Measurements from ENCODE around the gene NXPH1. TPM values are rescaled to one million over a fixed set of nuclear protein-coding genes. Genes with fewer than 3 reads are reported as not detected.
A peak's percentile ranks its signal among the peaks of the same experiment; 100 is the strongest.

The NXPH1 gene
- polyA plus RNA-seq, 1 donor: 0.06 TPM

DNA sequence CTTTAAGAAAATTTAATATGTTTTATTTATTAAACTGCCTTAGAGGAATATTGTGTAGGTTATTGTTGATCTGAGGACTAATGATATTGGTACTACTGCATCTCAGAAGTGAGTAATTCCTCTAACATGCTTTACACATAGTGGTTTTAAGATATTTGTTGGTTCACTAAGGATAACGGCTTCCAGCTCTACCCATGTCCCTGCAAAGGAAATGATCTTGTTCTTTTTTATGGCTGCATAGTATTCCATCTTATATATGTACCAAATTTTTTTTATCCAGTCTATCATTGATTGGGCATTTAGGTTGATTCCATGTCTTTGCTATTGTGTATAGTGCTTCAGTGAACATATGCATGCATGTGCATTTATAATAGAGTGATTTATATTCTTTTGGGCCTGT is 20.1 kb downstream of the NXPH1 start:
- H3K36me3 ChIP-seq (ENCODE audit: control insufficient read depth, insufficient read depth, low read length): no peaks in the 10 kb centered on the region
- no peaks in the 10 kb centered on the region for H3K27me3 ChIP-seq (ENCODE audit: control insufficient read depth, insufficient read depth, low read length)
- H3K9me3 ChIP-seq (ENCODE audit: control insufficient read depth, low read depth, low read length): no peaks in the 10 kb centered on the region
- H3K27ac ChIP-seq (ENCODE audit: low read length): no peak overlapping the region
- WGBS (ENCODE audit: insufficient coverage, low lambda C conversion rate): no CpG with 5 or more reads among the region's 1 CpG
- H3K4me1 ChIP-seq (ENCODE audit: control insufficient read depth, insufficient read depth, low read length): no peaks in the 10 kb centered on the region
- no peak overlapping the region for H3K4me3 ChIP-seq (ENCODE audit: low read length)
- DNase-seq: no peak

DNA sequence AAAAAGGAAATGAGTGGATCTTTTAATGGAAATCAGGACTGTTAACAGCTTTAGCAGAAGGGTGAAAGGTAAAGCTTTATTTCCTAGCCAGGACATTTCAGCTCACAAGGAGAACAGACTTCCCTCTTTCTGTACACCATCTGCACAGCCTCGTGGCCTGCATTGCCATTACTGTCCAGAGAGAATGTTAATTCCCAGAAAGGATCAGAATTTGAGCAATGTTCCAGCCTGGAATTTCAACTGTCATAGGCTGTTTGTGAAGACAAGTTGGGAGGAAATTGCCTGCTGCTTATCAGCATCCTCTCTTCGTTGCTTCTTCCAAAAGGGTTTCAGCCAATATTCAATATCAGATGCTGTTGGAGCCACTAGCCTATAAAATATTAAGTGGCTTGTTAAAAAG is 22.0 kb downstream of the NXPH1 start:
- H3K27me3 ChIP-seq (ENCODE audit: control insufficient read depth, insufficient read depth, low read length): no peaks in the 10 kb centered on the region
- H3K36me3 ChIP-seq (ENCODE audit: control insufficient read depth, insufficient read depth, low read length): no peaks in the 10 kb centered on the region
- H3K4me1 ChIP-seq (ENCODE audit: control insufficient read depth, insufficient read depth, low read length): no peaks in the 10 kb centered on the region
- no peaks in the 10 kb centered on the region for H3K9me3 ChIP-seq (ENCODE audit: control insufficient read depth, low read depth, low read length)
- no peak overlapping the region for H3K4me3 ChIP-seq (ENCODE audit: low read length)
- WGBS (ENCODE audit: insufficient coverage, low lambda C conversion rate): no CpG with 5 or more reads among the region's 2 CpGs
- no peak for DNase-seq
- no peak overlapping the region for H3K27ac ChIP-seq (ENCODE audit: low read length)

DNA sequence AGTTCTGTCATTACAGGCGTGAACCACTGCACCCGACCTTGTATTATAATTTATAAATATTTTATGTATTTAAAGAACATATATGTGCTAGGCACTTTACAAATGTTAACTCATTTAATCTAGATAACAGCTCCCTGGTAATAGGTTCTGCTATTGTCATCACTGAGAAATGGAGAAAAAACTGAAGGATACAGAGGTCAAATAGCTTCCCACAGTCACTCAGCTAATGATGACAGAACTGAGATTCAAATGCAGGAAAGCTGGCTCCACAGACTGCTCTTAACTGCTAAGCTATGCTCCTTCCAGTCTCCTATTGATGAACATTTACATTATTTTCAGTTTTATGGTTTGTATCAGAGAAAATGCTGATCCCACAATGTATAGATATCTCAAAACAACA is 28.9 kb downstream of the NXPH1 start:
- Histone ChIP-seq H3K9me3 (ENCODE audit: control insufficient read depth, low read depth, low read length) (no peaks in the 10 kb centered on the region), H3K4me3 (ENCODE audit: low read length) (no peak overlapping the region), H3K4me1 (ENCODE audit: control insufficient read depth, insufficient read depth, low read length) (no peaks in the 10 kb centered on the region), H3K27me3 (ENCODE audit: control insufficient read depth, insufficient read depth, low read length) (no peaks in the 10 kb centered on the region), H3K27ac (ENCODE audit: low read length) (no peak overlapping the region), H3K36me3 (ENCODE audit: control insufficient read depth, insufficient read depth, low read length) (no peaks in the 10 kb centered on the region)
- DNase-seq: no peak
- no CpG with 5 or more reads among the region's 2 CpGs for WGBS (ENCODE audit: insufficient coverage, low lambda C conversion rate)

DNA sequence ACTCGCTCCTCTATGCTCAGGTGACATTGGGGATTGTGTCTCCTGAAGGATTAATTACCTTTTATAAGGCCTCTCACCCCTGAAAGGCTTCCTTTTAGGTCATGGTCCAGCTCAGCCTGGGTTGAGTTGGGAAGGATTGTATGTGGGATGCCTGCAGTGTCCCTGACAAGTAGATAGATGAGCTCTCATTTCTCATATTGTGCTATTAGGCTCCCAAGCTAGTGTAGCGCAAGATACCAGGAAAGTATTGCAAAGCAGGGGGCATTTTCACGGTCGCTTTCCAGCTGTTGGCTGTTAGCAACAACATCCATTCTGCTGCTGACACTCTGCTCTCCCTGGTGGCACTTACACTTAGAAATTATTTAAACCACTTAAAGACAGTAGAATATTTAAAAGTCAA is 31.9 kb downstream of the NXPH1 start:
- H3K9me3 ChIP-seq (ENCODE audit: control insufficient read depth, low read depth, low read length): no peaks in the 10 kb centered on the region
- H3K4me1 ChIP-seq (ENCODE audit: control insufficient read depth, insufficient read depth, low read length): no peaks in the 10 kb centered on the region
- H3K4me3 ChIP-seq (ENCODE audit: low read length): no peak overlapping the region
- 96% methylated on average over 4 of the region's 4 CpGs for WGBS (ENCODE audit: insufficient coverage, low lambda C conversion rate)
- DNase-seq: no peak
- H3K27me3 ChIP-seq (ENCODE audit: control insufficient read depth, insufficient read depth, low read length): no peaks in the 10 kb centered on the region
- H3K36me3 ChIP-seq (ENCODE audit: control insufficient read depth, insufficient read depth, low read length): no peaks in the 10 kb centered on the region
- H3K27ac ChIP-seq (ENCODE audit: low read length): no peak overlapping the region

DNA sequence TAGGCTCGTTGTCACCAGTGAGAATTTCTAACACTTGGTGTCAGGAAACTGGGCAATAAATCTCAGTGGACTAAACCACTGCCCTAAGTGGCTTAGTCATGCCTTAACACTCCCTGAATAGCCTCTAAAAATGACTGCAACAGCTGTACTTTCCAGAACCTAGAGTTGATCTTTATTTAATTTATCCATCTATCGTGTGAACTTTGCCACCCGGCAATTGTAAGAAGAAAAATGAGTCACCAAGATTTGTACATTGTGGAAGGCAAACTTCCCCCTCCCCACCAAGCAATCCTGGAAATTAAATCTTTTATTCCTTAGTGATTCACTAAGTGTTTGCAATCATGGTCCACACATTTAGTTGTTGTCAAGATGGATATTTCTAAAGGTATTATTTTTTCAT is 47.1 kb downstream of the NXPH1 start:
- Histone ChIP-seq H3K4me3 (ENCODE audit: low read length) (no peak overlapping the region), H3K4me1 (ENCODE audit: control insufficient read depth, insufficient read depth, low read length) (no peaks in the 10 kb centered on the region), H3K36me3 (ENCODE audit: control insufficient read depth, insufficient read depth, low read length) (no peaks in the 10 kb centered on the region), H3K27ac (ENCODE audit: low read length) (no peak overlapping the region), H3K27me3 (ENCODE audit: control insufficient read depth, insufficient read depth, low read length) (no peaks in the 10 kb centered on the region), H3K9me3 (ENCODE audit: control insufficient read depth, low read depth, low read length) (no peaks in the 10 kb centered on the region)
- no peak for DNase-seq
- WGBS (ENCODE audit: insufficient coverage, low lambda C conversion rate): no CpG with 5 or more reads among the region's 3 CpGs

DNA sequence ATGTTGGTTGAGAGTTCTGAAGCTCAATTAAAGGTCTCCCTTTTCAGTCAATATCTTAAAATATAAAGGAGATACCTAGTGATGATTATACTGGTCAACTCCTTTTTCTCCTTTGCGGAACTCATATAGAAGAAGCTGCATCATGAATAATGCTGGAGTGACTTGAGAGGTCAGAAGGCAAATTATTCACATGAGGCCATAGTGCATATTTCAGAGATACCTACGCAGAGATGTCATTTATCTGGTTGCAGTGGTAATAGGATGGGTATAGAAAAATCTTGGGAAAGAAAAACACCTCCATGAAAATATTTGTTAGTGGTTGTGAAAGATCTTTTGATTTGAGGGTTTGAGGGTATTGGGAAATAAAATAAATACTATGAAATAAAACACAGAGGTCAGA is 47.7 kb downstream of the NXPH1 start:
- H3K36me3 ChIP-seq (ENCODE audit: control insufficient read depth, insufficient read depth, low read length): no peaks in the 10 kb centered on the region
- H3K4me3 ChIP-seq (ENCODE audit: low read length): no peak overlapping the region
- H3K4me1 ChIP-seq (ENCODE audit: control insufficient read depth, insufficient read depth, low read length): no peaks in the 10 kb centered on the region
- no peak overlapping the region for H3K27ac ChIP-seq (ENCODE audit: low read length)
- H3K9me3 ChIP-seq (ENCODE audit: control insufficient read depth, low read depth, low read length): no peaks in the 10 kb centered on the region
- H3K27me3 ChIP-seq (ENCODE audit: control insufficient read depth, insufficient read depth, low read length): no peaks in the 10 kb centered on the region
- DNase-seq: no peak
- WGBS (ENCODE audit: insufficient coverage, low lambda C conversion rate): 80% methylated on average over 1 of the region's 2 CpGs

DNA sequence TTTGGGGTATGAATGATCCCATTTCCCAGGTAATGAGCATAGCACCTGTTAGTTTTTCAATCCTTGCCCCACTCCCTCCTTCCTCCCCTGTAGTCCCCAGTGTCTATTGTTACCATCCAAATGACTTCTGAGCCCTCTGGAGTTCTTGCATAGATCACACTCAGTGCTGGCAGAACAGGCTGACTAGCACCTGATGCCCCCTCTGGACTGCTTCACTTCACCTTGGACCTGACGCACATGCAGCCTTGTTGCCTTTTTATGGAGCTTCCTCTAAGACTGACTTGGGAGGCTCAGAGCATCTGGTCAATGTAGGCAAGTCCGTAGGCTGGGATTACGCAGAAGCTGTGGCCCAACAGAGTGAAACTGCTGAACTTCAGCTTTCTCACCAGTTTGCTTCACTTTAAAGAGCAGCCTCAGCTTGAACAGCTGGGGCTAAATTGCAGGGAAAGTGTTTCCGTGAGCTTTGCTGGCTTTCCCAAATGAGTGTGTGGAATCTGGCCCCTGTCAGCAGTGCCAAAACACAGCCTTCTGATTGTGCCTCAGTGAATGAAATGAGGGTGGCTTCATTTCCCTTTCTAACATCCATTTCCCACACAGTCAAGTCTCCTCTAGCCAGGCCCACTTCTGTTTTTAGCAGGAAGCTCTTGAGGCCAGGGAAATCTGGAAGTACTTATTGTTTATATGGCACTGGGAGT is 48.5 kb downstream of the NXPH1 start:
- no peaks in the 10 kb centered on the region for H3K9me3 ChIP-seq (ENCODE audit: control insufficient read depth, low read depth, low read length)

DNA sequence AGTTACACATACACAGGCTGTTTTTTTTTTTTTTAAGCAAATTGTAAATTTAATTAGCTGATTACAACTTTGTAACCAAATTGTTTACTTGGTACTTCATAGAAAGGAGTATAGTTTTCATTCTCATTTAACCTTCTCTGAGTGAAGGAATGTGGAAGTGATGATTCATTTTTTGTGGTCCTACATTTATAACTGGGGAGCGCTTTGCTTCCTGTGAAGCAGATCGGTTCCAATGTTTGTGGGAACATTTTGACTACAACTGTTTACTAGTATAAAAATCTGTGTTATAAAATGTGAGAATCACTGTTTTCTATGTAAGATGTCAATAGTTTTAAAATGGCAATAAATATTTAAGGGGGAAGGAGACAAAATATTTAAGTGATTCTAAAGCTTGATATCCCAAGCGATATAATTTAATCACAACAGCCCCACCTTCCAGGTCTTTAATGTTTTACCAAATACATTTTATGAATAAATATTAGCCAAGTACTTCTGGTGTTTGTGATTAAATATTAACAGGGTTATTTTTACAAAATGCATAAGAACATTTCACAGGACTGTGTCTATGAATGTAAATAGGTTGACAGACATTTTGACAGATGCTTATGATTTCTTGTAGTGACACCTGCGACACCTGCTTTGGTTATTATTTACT is 57.1 kb downstream of the NXPH1 start:
- Histone ChIP-seq H3K4me3 (ENCODE audit: low read length) (no peak overlapping the region), H3K9me3 (ENCODE audit: control insufficient read depth, low read depth, low read length) (no peaks in the 10 kb centered on the region), H3K4me1 (ENCODE audit: control insufficient read depth, insufficient read depth, low read length) (no peaks in the 10 kb centered on the region), H3K36me3 (ENCODE audit: control insufficient read depth, insufficient read depth, low read length) (no peaks in the 10 kb centered on the region), H3K27me3 (ENCODE audit: control insufficient read depth, insufficient read depth, low read length) (no peaks in the 10 kb centered on the region), H3K27ac (ENCODE audit: low read length) (no peak overlapping the region)
- 80% methylated on average over 1 of the region's 4 CpGs for WGBS (ENCODE audit: insufficient coverage, low lambda C conversion rate)
- no peak for DNase-seq

More for the DNA sequence above, 48.5 kb downstream of the NXPH1 start:
- Histone ChIP-seq H3K27me3 (ENCODE audit: control insufficient read depth, insufficient read depth, low read length) (no peaks in the 10 kb centered on the region), H3K4me3 (ENCODE audit: low read length) (no peak overlapping the region), H3K27ac (ENCODE audit: low read length) (no peak overlapping the region), H3K36me3 (ENCODE audit: control insufficient read depth, insufficient read depth, low read length) (no peaks in the 10 kb centered on the region), H3K4me1 (ENCODE audit: control insufficient read depth, insufficient read depth, low read length) (no peaks in the 10 kb centered on the region)
- no CpG with 5 or more reads among the region's 4 CpGs for WGBS (ENCODE audit: insufficient coverage, low lambda C conversion rate)
- peak in 1 of 2 donors; percentile 14 for DNase-seq

DNA sequence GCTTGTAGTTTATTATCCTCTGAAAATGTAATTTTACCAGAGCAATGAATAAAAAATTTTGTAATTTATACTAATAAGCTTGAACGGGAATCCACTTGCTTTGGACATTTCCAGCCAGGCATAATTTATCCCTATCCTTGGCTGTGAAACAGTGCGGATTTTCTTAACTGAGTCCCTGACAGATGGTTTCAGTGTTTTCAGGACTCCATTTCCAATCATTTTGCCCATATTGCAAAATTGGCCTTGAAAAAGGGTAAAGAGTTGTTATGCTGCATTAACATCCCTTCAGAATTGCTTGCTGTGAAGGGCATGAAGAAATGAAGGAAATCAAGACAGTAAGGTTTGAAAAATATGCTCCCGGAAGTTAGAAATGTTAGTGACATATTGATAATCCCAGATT is 57.7 kb downstream of the NXPH1 start:
- no peaks in the 10 kb centered on the region for H3K4me1 ChIP-seq (ENCODE audit: control insufficient read depth, insufficient read depth, low read length)
- H3K36me3 ChIP-seq (ENCODE audit: control insufficient read depth, insufficient read depth, low read length): no peaks in the 10 kb centered on the region
- no peak overlapping the region for H3K4me3 ChIP-seq (ENCODE audit: low read length)
- H3K27me3 ChIP-seq (ENCODE audit: control insufficient read depth, insufficient read depth, low read length): no peaks in the 10 kb centered on the region
- WGBS (ENCODE audit: insufficient coverage, low lambda C conversion rate): no CpG with 5 or more reads among the region's 3 CpGs
- no peak for DNase-seq
- no peaks in the 10 kb centered on the region for H3K9me3 ChIP-seq (ENCODE audit: control insufficient read depth, low read depth, low read length)
- H3K27ac ChIP-seq (ENCODE audit: low read length): no peak overlapping the region

DNA sequence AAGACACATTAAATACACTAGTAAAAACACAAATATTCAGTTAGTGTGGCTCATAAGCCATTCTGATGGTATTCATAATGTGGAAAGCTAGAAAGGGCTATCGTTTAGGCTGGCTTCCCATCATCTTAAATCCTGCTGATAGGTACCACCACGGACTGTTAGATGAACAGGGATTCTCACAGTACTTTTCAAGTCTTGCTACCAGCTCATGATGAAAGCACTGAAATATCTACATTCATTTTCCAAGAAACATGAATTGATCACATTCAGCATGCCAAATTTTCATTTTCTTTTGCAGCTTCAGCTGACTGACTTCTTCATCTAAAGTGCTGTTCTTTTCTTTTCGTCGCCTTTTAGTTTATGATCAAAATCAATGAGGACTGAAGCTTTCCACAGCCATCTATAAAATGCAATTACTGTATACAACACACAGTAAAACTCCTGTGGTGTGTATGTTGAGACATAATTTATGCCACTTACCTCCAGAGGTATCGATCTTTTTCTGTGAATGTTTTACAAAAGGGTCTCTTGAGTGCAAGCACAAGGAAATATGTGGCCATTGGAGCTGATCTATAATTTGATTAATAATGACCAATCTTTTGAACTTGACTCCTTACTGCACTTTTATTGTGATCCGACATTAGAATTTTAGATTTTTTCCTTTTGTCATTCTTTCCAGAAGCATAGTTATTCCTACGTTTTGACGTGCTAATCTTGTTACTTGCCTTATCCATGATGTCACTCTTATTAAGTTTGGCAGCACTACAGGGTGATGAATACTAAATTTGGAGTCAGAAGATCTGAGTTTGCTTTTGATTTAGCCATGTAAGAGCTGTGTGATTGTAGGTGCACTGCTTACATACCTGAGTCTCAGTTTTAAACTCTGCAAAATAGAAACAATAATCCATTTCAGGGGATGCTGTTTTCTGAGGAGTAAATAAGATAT is 58.4 kb downstream of the NXPH1 start:
- Histone ChIP-seq H3K36me3 (ENCODE audit: control insufficient read depth, insufficient read depth, low read length) (no peaks in the 10 kb centered on the region), H3K9me3 (ENCODE audit: control insufficient read depth, low read depth, low read length) (no peaks in the 10 kb centered on the region), H3K4me1 (ENCODE audit: control insufficient read depth, insufficient read depth, low read length) (no peaks in the 10 kb centered on the region), H3K4me3 (ENCODE audit: low read length) (no peak overlapping the region), H3K27ac (ENCODE audit: low read length) (no peak overlapping the region), H3K27me3 (ENCODE audit: control insufficient read depth, insufficient read depth, low read length) (no peaks in the 10 kb centered on the region)
- DNase-seq: no peak
- 88% methylated on average over 5 of the region's 8 CpGs for WGBS (ENCODE audit: insufficient coverage, low lambda C conversion rate)
